K562 (cell line): ENCODE results near the gene ZDHHC1.

Source experiments
- CBFA2T3 ChIP-seq: fragments of 450-650 bp; IDR thresholded peaks from 2 replicates; pipeline ENCODE4 v1.6.1; 2017
- CBFB ChIP-seq: sonication (generic); formaldehyde crosslinking; IDR thresholded peaks from 2 replicates; pipeline ENCODE4 v1.4.0; 2020; ENCODE audit warnings: mild to moderate bottlenecking, missing genetic modification reagents
- CTCF ChIP-seq, 3 experiments: IDR thresholded peaks in 2 of 3; conservative IDR thresholded peaks in 1 of 3; 2 replicates each; pipeline ENCODE4 v1.5.1; 2011 to 2012; ENCODE audit warnings: low read length in 3 of 3, mild to moderate bottlenecking in 3 of 3, control low read depth in 2 of 3, improper control_type of control experiment in 1 of 3, inconsistent platforms in 1 of 3, low read depth in 1 of 3, mixed read lengths in 1 of 3, moderate library complexity in 1 of 3; ENCODE audit not compliant: insufficient read depth in 2 of 3
- EZH2 ChIP-seq: IDR thresholded peaks from 2 replicates; pipeline ENCODE4 v1.6.1; 2012; ENCODE audit warnings: low read depth, mild to moderate bottlenecking, inconsistent platforms, low read length, borderline replicate concordance
- IRF1 ChIP-seq: sonication (generic); formaldehyde crosslinking; IDR thresholded peaks from 2 replicates; pipeline ENCODE4 v1.8.0; 2022; ENCODE audit warnings: missing genetic modification reagents, mild to moderate bottlenecking, borderline replicate concordance
- RCOR1 ChIP-seq, 2 experiments: IDR thresholded peaks; 2 replicates each; pipeline ENCODE4 v1.6.1; 2012; ENCODE audit warnings: low read depth in 2 of 2, low read length in 2 of 2, borderline replicate concordance in 1 of 2, improper control_type of control experiment in 1 of 2
- SAP30 ChIP-seq: fragments of 200-600 bp; sonication (generic); IDR thresholded peaks from 2 replicates; pipeline ENCODE4 v1.6.1; 2012; ENCODE audit warnings: borderline replicate concordance, low read depth, mild to moderate bottlenecking, moderate library complexity, low read length, control low read depth, inconsistent platforms; ENCODE audit not compliant: insufficient read depth, poor library complexity, severe bottlenecking
- YBX1 ChIP-seq: fragments of 450-650 bp; IDR thresholded peaks from 2 replicates; pipeline ENCODE4 v1.7.1; 2016; ENCODE audit warnings: mild to moderate bottlenecking
- ZNF133 ChIP-seq: fragments of 250-450 bp; sonication (Bioruptor Pico); IDR thresholded peaks from 2 replicates; pipeline ENCODE4 v1.4.0; 2020; ENCODE audit warnings: mild to moderate bottlenecking
- ZNF311 ChIP-seq: fragments of 250-450 bp; sonication (Bioruptor Pico); IDR thresholded peaks from 2 replicates; pipeline ENCODE4 v1.4.0; 2020; ENCODE audit warnings: mild to moderate bottlenecking, moderate library complexity

GRCh38 chr16:67463691-67464090, 47.4 kb upstream of the ZDHHC1 start:
- TF ChIP-seq SAP30 (no peak), ZNF133 (CRISPR knock-in tag) (no peak), IRF1 (no peak), EZH2 (no peak), CBFB (CRISPR knock-in tag) (no peak), CTCF (IDR thresholded peaks at IDR 0.05 in 2 of 3, conservative IDR thresholded peaks at IDR 0.05 in 1 of 3; ENCODE audit: insufficient read depth in 2 of 3, low read depth in 1 of 3, low read length in 3 of 3) (no peak), YBX1 (no peak), CBFA2T3 (no peak), ZNF311 (CRISPR knock-in tag) (no peak), RCOR1 (IDR thresholded peaks at IDR 0.05; ENCODE audit: borderline replicate concordance in 1 of 2, low read depth in 2 of 2, low read length in 2 of 2) (no peak)
